ENCODE data around the gene ALDH5A1.

DNA sequence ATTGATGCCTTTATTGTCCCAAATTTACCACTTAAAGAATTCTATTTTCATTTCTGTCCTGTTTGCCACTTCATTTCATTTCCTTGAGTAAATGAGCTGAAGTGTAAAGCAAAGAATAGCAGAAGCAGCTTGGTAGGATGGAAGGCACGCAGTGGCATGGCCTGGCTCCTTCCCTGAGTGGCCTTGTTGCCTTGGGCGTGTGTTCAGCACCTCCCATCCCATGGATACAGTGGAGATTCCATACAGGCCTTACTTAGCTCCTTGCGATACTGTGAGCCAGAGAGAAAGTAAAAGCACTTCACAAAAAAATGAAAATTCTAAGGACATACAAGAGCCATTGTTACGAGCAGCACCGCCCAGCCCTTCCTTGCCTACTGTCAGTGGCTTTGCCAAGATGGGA is 39.6 kb downstream of the ALDH5A1 start:
- TF ChIP-seq, protein P1, sequence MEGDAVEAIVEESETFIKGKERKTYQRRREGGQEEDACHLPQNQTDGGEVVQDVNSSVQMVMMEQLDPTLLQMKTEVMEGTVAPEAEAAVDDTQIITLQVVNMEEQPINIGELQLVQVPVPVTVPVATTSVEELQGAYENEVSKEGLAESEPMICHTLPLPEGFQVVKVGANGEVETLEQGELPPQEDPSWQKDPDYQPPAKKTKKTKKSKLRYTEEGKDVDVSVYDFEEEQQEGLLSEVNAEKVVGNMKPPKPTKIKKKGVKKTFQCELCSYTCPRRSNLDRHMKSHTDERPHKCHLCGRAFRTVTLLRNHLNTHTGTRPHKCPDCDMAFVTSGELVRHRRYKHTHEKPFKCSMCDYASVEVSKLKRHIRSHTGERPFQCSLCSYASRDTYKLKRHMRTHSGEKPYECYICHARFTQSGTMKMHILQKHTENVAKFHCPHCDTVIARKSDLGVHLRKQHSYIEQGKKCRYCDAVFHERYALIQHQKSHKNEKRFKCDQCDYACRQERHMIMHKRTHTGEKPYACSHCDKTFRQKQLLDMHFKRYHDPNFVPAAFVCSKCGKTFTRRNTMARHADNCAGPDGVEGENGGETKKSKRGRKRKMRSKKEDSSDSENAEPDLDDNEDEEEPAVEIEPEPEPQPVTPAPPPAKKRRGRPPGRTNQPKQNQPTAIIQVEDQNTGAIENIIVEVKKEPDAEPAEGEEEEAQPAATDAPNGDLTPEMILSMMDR (conservative IDR thresholded peaks at IDR 0.05) = no peak
- no peak for TF ChIP-seq EZH2 (IDR thresholded peaks at IDR 0.05; ENCODE audit: low read depth)
